GM18526 (cell line): Measurements from ENCODE around the gene FAM210B.

Source experiments
- POLR2A ChIP-seq: IDR thresholded peaks from 3 replicates; pipeline ENCODE4 v1.6.1; 2011; ENCODE audit not compliant: insufficient read length; ENCODE audit errors: extremely low read depth

Gene FAM210B

GRCh38 chr20:56353356-56353755 lies 5.4 kb upstream of the FAM210B start:
- no peak for TF ChIP-seq POLR2A

GRCh38 chr20:56358070-56358469 lies 704 bp upstream of the FAM210B start:
- TF ChIP-seq POLR2A = no peak

GRCh38 chr20:56359212-56360132 lies 698 bp downstream of the FAM210B start:
- no peak for TF ChIP-seq POLR2A

- TF ChIP-seq POLR2A = no peak
Observed at GRCh38 chr20:56360133-56360907, 1.5 kb downstream of the FAM210B start.

GRCh38 chr20:56360908-56361205 lies 2.1 kb downstream of the FAM210B start:
- no peak for TF ChIP-seq POLR2A

GRCh38 chr20:56361900-56362299 lies 3.1 kb downstream of the FAM210B start:
- no peak for TF ChIP-seq POLR2A

GRCh38 chr20:56362833-56363413 lies 4.1 kb downstream of the FAM210B start:
- TF ChIP-seq POLR2A = no peak

- TF ChIP-seq POLR2A = no peak
Observed at GRCh38 chr20:56363491-56363890, 4.7 kb downstream of the FAM210B start.

- no peak for TF ChIP-seq POLR2A
Observed at GRCh38 chr20:56368351-56369134, 9.8 kb downstream of the FAM210B start.

GRCh38 chr20:56369179-56369578 lies 10.4 kb downstream of the FAM210B start:
- no peak for TF ChIP-seq POLR2A

- no peak for TF ChIP-seq POLR2A
Observed at GRCh38 chr20:56371977-56372376, 13.2 kb downstream of the FAM210B start.

- no peak for TF ChIP-seq POLR2A
Observed at GRCh38 chr20:56372850-56373249, 14.1 kb downstream of the FAM210B start.

- no peak for TF ChIP-seq POLR2A
Observed at GRCh38 chr20:56373942-56374341, 15.2 kb downstream of the FAM210B start.

GRCh38 chr20:56376331-56376730 lies 17.6 kb downstream of the FAM210B start:
- no peak for TF ChIP-seq POLR2A

GRCh38 chr20:56378386-56378785 lies 19.6 kb downstream of the FAM210B start:
- TF ChIP-seq POLR2A = no peak
